HG03558 (cell line): ENCODE measurements around the gene RGS16.

Experiments
- ATAC-seq: cut with Tn5 transposase; IDR thresholded peaks from one replicate; pipeline ENCODE4 v1.9.1; 2021; ENCODE audit warnings: moderate number of reproducible peaks; ENCODE audit not compliant: unreplicated experiment; ENCODE audit errors: extremely low read depth

The RGS16 gene

GRCh38 chr1:182587093-182587492 is 17.1 kb downstream of the RGS16 start:
- no peak for ATAC-seq

- ATAC-seq = no peak
These were observed 17.8 kb downstream of the RGS16 start for GRCh38 chr1:182586380-182586779.

- ATAC-seq = no peak
These were observed 19.4 kb downstream of the RGS16 start for GRCh38 chr1:182584746-182585145.

GRCh38 chr1:182580736-182581135 is 23.5 kb downstream of the RGS16 start:
- ATAC-seq = no peak

- no peak for ATAC-seq
These were observed 28.5 kb downstream of the RGS16 start for GRCh38 chr1:182575540-182576149.

GRCh38 chr1:182574156-182574555 is 30.0 kb downstream of the RGS16 start:
- ATAC-seq = no peak

- ATAC-seq = no peak
These were observed 33.6 kb downstream of the RGS16 start for GRCh38 chr1:182570611-182570970.

- ATAC-seq = no peak
These were observed 34.1 kb downstream of the RGS16 start for GRCh38 chr1:182569939-182570610.

- ATAC-seq = no peak
These were observed 35.4 kb downstream of the RGS16 start for GRCh38 chr1:182568647-182569284.

GRCh38 chr1:182567629-182568028 is 36.6 kb downstream of the RGS16 start:
- ATAC-seq = no peak

- no peak for ATAC-seq
These were observed 38.7 kb downstream of the RGS16 start for GRCh38 chr1:182565537-182565936.

- no peak for ATAC-seq
These were observed 39.7 kb downstream of the RGS16 start for GRCh38 chr1:182564406-182565004.

- ATAC-seq = no peak
These were observed 41.1 kb downstream of the RGS16 start for GRCh38 chr1:182563095-182563494.

GRCh38 chr1:182561456-182561855 is 42.7 kb downstream of the RGS16 start:
- no peak for ATAC-seq

GRCh38 chr1:182560392-182560984 is 43.7 kb downstream of the RGS16 start:
- ATAC-seq = no peak

- no peak for ATAC-seq
These were observed 47.9 kb downstream of the RGS16 start for GRCh38 chr1:182556279-182556678.

- no peak for ATAC-seq
These were observed 48.7 kb downstream of the RGS16 start for GRCh38 chr1:182555493-182555892.

- ATAC-seq = no peak
These were observed 51.7 kb downstream of the RGS16 start for GRCh38 chr1:182552527-182552926.

GRCh38 chr1:182549811-182550210 is 54.4 kb downstream of the RGS16 start:
- ATAC-seq = no peak

GRCh38 chr1:182549346-182549745 is 54.8 kb downstream of the RGS16 start:
- no peak for ATAC-seq
